WTC11 (cell line): Measurements from ENCODE around the gene CCDC152.

Source experiments
- FOXJ3 ChIP-seq: sonication (generic); formaldehyde crosslinking; IDR thresholded peaks from 2 replicates; pipeline ENCODE4 v1.9.0; 2021; ENCODE audit warnings: missing genetic modification reagents, mild to moderate bottlenecking, borderline replicate concordance
- KAT7 ChIP-seq: sonication (generic); formaldehyde crosslinking; IDR thresholded peaks from 2 replicates; pipeline ENCODE4 v1.8.1; 2023; ENCODE audit warnings: missing genetic modification reagents, mild to moderate bottlenecking, borderline replicate concordance
- NR1H2 ChIP-seq: sonication (generic); formaldehyde crosslinking; IDR thresholded peaks from 2 replicates; pipeline ENCODE4 v1.9.0; 2021; ENCODE audit warnings: mild to moderate bottlenecking, moderate library complexity, missing genetic modification reagents
- SP1 ChIP-seq: sonication (generic); formaldehyde crosslinking; conservative IDR thresholded peaks from 2 replicates; pipeline ENCODE4 v1.8.1; 2022; ENCODE audit warnings: missing genetic modification reagents
- ZNF317 ChIP-seq: sonication (generic); formaldehyde crosslinking; IDR thresholded peaks from 2 replicates; pipeline ENCODE4 v1.8.1; 2023; ENCODE audit warnings: low read depth, mild to moderate bottlenecking, moderate library complexity, missing genetic modification reagents, borderline replicate concordance
- ZNF416 ChIP-seq: fragments of 250-450 bp; sonication (Bioruptor Pico); IDR thresholded peaks from 2 replicates; pipeline ENCODE4 v1.9.0; 2021; ENCODE audit warnings: mild to moderate bottlenecking, inconsistent platforms
- TF ChIP-seq, protein P1 (sequence below): sonication (generic); formaldehyde crosslinking; IDR thresholded peaks from 2 replicates; pipeline ENCODE4 v1.8.1; 2023; ENCODE audit warnings: mild to moderate bottlenecking, missing genetic modification reagents, moderate library complexity
- TF ChIP-seq, protein P2 (sequence below): fragments of 200-600 bp; IDR thresholded peaks from 2 replicates; pipeline ENCODE4 v1.8.0; 2022; ENCODE audit warnings: antibody characterized with exemption
- TF ChIP-seq, protein P3 (sequence below): sonication (generic); formaldehyde crosslinking; IDR thresholded peaks from 2 replicates; pipeline ENCODE4 v1.8.0; 2022; ENCODE audit warnings: mild to moderate bottlenecking, missing genetic modification reagents
- TF ChIP-seq, protein P4 (sequence below): sonication (generic); formaldehyde crosslinking; IDR thresholded peaks from 2 replicates; pipeline ENCODE4 v1.8.0; 2022; ENCODE audit warnings: mild to moderate bottlenecking, missing genetic modification reagents
- TF ChIP-seq, protein P5 (sequence below): sonication (generic); formaldehyde crosslinking; IDR thresholded peaks from 2 replicates; pipeline ENCODE4 v1.8.0; 2022; ENCODE audit warnings: mild to moderate bottlenecking, missing genetic modification reagents

DNA sequence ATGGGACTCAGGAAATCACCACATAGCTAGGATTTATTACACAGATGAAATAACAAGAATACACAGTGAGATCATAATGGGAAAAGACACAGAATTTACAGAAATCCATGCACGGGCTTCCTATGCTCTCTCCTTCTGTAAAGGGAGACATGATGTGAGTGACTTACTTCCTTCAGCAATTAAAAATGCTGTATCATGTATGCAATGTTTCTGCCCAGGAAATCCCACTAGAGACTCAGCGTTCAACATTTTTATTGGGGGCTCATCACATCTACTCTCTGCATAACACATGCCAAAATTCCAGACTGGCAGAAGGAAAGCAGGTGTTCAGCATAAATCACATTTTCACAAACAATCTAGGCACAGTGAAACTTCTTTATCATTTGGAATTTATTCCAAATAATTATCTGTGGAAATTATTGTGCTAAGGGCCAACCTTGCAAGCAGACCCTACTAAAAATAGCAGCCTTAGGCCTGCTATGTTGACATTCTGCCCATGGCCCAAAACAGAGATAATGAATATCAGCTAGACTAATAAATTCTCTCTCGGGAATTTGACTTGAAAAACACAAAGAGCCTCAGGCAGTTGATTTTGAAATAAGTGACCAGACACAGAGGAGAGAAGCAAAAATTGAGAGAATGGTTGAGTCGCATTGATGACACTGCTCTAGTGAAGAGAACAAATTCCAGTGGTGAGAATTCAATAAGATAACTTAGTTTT, 86.5 kb downstream of the CCDC152 start:
- TF ChIP-seq SP1 (CRISPR knock-in tag) (no peak), NR1H2 (CRISPR knock-in tag) (no peak), ZNF416 (no peak), FOXJ3 (CRISPR knock-in tag) (no peak), ZNF317 (CRISPR knock-in tag) (no peak), KAT7 (CRISPR knock-in tag) (no peak)
- TF ChIP-seq, protein P1, sequence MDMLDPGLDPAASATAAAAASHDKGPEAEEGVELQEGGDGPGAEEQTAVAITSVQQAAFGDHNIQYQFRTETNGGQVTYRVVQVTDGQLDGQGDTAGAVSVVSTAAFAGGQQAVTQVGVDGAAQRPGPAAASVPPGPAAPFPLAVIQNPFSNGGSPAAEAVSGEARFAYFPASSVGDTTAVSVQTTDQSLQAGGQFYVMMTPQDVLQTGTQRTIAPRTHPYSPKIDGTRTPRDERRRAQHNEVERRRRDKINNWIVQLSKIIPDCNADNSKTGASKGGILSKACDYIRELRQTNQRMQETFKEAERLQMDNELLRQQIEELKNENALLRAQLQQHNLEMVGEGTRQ (CRISPR knock-in tag), result no peak
- TF ChIP-seq, protein P2, sequence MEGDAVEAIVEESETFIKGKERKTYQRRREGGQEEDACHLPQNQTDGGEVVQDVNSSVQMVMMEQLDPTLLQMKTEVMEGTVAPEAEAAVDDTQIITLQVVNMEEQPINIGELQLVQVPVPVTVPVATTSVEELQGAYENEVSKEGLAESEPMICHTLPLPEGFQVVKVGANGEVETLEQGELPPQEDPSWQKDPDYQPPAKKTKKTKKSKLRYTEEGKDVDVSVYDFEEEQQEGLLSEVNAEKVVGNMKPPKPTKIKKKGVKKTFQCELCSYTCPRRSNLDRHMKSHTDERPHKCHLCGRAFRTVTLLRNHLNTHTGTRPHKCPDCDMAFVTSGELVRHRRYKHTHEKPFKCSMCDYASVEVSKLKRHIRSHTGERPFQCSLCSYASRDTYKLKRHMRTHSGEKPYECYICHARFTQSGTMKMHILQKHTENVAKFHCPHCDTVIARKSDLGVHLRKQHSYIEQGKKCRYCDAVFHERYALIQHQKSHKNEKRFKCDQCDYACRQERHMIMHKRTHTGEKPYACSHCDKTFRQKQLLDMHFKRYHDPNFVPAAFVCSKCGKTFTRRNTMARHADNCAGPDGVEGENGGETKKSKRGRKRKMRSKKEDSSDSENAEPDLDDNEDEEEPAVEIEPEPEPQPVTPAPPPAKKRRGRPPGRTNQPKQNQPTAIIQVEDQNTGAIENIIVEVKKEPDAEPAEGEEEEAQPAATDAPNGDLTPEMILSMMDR, result no peak
- TF ChIP-seq, protein P3, sequence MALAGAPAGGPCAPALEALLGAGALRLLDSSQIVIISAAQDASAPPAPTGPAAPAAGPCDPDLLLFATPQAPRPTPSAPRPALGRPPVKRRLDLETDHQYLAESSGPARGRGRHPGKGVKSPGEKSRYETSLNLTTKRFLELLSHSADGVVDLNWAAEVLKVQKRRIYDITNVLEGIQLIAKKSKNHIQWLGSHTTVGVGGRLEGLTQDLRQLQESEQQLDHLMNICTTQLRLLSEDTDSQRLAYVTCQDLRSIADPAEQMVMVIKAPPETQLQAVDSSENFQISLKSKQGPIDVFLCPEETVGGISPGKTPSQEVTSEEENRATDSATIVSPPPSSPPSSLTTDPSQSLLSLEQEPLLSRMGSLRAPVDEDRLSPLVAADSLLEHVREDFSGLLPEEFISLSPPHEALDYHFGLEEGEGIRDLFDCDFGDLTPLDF (CRISPR knock-in tag), result no peak
- TF ChIP-seq, protein P4, sequence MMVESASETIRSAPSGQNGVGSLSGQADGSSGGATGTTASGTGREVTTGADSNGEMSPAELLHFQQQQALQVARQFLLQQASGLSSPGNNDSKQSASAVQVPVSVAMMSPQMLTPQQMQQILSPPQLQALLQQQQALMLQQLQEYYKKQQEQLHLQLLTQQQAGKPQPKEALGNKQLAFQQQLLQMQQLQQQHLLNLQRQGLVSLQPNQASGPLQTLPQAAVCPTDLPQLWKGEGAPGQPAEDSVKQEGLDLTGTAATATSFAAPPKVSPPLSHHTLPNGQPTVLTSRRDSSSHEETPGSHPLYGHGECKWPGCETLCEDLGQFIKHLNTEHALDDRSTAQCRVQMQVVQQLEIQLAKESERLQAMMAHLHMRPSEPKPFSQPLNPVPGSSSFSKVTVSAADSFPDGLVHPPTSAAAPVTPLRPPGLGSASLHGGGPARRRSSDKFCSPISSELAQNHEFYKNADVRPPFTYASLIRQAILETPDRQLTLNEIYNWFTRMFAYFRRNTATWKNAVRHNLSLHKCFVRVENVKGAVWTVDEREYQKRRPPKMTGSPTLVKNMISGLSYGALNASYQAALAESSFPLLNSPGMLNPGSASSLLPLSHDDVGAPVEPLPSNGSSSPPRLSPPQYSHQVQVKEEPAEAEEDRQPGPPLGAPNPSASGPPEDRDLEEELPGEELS, result no peak
- TF ChIP-seq, protein P5, sequence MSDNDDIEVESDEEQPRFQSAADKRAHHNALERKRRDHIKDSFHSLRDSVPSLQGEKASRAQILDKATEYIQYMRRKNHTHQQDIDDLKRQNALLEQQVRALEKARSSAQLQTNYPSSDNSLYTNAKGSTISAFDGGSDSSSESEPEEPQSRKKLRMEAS, result no peak
